ENCODE results near the gene LACTB. TPM values are rescaled to one million over a fixed set of nuclear protein-coding genes. Genes with fewer than 3 reads are reported as not detected.

The LACTB gene
- total and polyA plus RNA-seq, 10 donors: 11.7 to 39.6 (median 25.8) TPM

- Histone ChIP-seq H3K27me3 (replicated peaks in 1 of 7) (no peaks in the 10 kb centered on the region), H3K4me3 (no peak overlapping the region), H3K4me1 (no peaks in the 10 kb centered on the region), H3K9me3 (no peaks in the 10 kb centered on the region), H3K36me3 (peaks cover 0 to 76% (median 16%) of the 10 kb centered on the region in 6 donors), H3K27ac (no peak overlapping the region)
- WGBS, 5 donors: 66 to 94% (median 91%) methylated on average over 2 of the region's 2 CpGs
- no peak for DNase-seq
- TF ChIP-seq POLR2A (IDR thresholded peaks at IDR 0.05): no peak
- TF ChIP-seq POLR2AphosphoS5 (IDR thresholded peaks at IDR 0.05): no peak
- TF ChIP-seq CTCF (IDR thresholded peaks at IDR 0.05 in 8 of 11, conservative IDR thresholded peaks at IDR 0.05 in 3 of 11): no peak
- intact Hi-C loops (cut with DNase I; ENCODE audit: low total_unique reads): no loop called here
Observed at GRCh38 chr15:63145426-63145825, 23.8 kb downstream of the LACTB start.

- no peak for DNase-seq
- H3K4me1 ChIP-seq: no peaks in the 10 kb centered on the region
- no peaks in the 10 kb centered on the region for H3K9me3 ChIP-seq
- 63 to 84% (median 69%) methylated on average over 3 of the region's 3 CpGs for WGBS, 5 donors
- peak in 1 of 3 donors; percentile 37 for TF ChIP-seq POLR2AphosphoS5 (IDR thresholded peaks at IDR 0.05)
- no peak for TF ChIP-seq POLR2A (IDR thresholded peaks at IDR 0.05)
- intact Hi-C loops (cut with DNase I; ENCODE audit: low total_unique reads): no loop called here
- no peaks in the 10 kb centered on the region for H3K27me3 ChIP-seq (replicated peaks in 1 of 7)
- H3K27ac ChIP-seq: no peak overlapping the region
- no peak overlapping the region for H3K4me3 ChIP-seq
- H3K36me3 ChIP-seq: peaks cover 0 to 81% (median 16%) of the 10 kb centered on the region in 6 donors
Observed at GRCh38 chr15:63146684-63147083, 25.0 kb downstream of the LACTB start.

- Histone ChIP-seq H3K27ac (no peak overlapping the region), H3K4me3 (no peak overlapping the region), H3K9me3 (no peaks in the 10 kb centered on the region), H3K27me3 (replicated peaks in 1 of 7) (no peaks in the 10 kb centered on the region), H3K36me3 (peaks cover 0 to 89% (median 34%) of the 10 kb centered on the region in 6 donors), H3K4me1 (peaks cover 14 to 37% (median 24%) of the 10 kb centered on the region in 6 donors)
- intact Hi-C loops (cut with DNase I; ENCODE audit: low total_unique reads): no loop called here
- TF ChIP-seq POLR2A (IDR thresholded peaks at IDR 0.05) (no peak), CTCF (IDR thresholded peaks at IDR 0.05 in 8 of 11, conservative IDR thresholded peaks at IDR 0.05 in 3 of 11) (no peak), POLR2AphosphoS5 (IDR thresholded peaks at IDR 0.05) (no peak)
- 71 to 95% (median 81%) methylated on average over 1 of the region's 1 CpG for WGBS, 5 donors
- no peak for DNase-seq
Observed at GRCh38 chr15:63151665-63152064, 30.0 kb downstream of the LACTB start.

- H3K27ac ChIP-seq: peak overlapping the region in 2 of 8 donors; percentile 98 to 99
- H3K4me1 ChIP-seq: peaks cover 14 to 52% (median 28%) of the 10 kb centered on the region in 6 donors
- no peak for DNase-seq
- H3K36me3 ChIP-seq: peaks cover 0 to 51% (median 26%) of the 10 kb centered on the region in 6 donors
- TF ChIP-seq POLR2AphosphoS5 (IDR thresholded peaks at IDR 0.05): no peak
- no peak for TF ChIP-seq CTCF (IDR thresholded peaks at IDR 0.05 in 8 of 11, conservative IDR thresholded peaks at IDR 0.05 in 3 of 11)
- TF ChIP-seq POLR2A (IDR thresholded peaks at IDR 0.05): no peak
- intact Hi-C loops (cut with DNase I; ENCODE audit: low total_unique reads): no loop called here
- 72 to 83% (median 79%) methylated on average over 3 of the region's 3 CpGs for whole genome bisulfite sequencing, 5 donors
- no peaks in the 10 kb centered on the region for H3K27me3 ChIP-seq (replicated peaks in 1 of 7)
- peak overlapping the region in 7 of 8 donors; percentile 75 to 96 (median 86) for H3K4me3 ChIP-seq
- no peaks in the 10 kb centered on the region for H3K9me3 ChIP-seq
Observed at GRCh38 chr15:63155486-63155885, 33.8 kb downstream of the LACTB start.

All from spleen (tissue), 11 donors.